ENCODE data around the gene SEC24C. TPM values are rescaled to one million over a fixed set of nuclear protein-coding genes. Genes with fewer than 3 reads are reported as not detected.

SEC24C gene
- total RNA-seq, 2 experiments from 2014 or later: 53.6 to 87.1 TPM

- BruUV-seq (replicated peaks): no TSS peak
- H3K4me2 ChIP-seq (ENCODE audit: low read length): no peak overlapping the region
- H2AFZ ChIP-seq (ENCODE audit: low read length): no peak overlapping the region
- H3K4me1 ChIP-seq (ENCODE audit: insufficient read depth, low read length, poor library complexity, severe bottlenecking): peaks cover 13% of the 10 kb centered on the region
- H3K9me2 ChIP-seq (ENCODE audit: insufficient read depth, low read length): no peaks in the 10 kb centered on the region
- H3K36me3 ChIP-seq (ENCODE audit: insufficient read depth, low read length): peaks cover 40% of the 10 kb centered on the region; the same call in 1 of the 2 replicates
- H4K20me1 ChIP-seq (ENCODE audit: insufficient read depth, low read length): no peaks in the 10 kb centered on the region
- H3K79me2 ChIP-seq (ENCODE audit: insufficient read depth, low read depth, low read length): peaks cover 21% of the 10 kb centered on the region; the same call in 1 of the 2 replicates
- no peak for TF ChIP-seq EZH2phosphoT487 (IDR thresholded peaks at IDR 0.05; ENCODE audit: borderline replicate concordance, low read depth, low read length)
- no peak for TF ChIP-seq CTCF (conservative IDR thresholded peaks at IDR 0.05; ENCODE audit: low read length)
- H3K27ac ChIP-seq (ENCODE audit: low read depth, low read length, poor library complexity, severe bottlenecking): no peak overlapping the region
- intact Hi-C loops (cut with micrococcal nuclease; ENCODE audit: unreplicated experiment): no loop called here
- no peaks in the 10 kb centered on the region for H3K9me3 ChIP-seq (ENCODE audit: low read length)
- no peak overlapping the region for H3K4me3 ChIP-seq (ENCODE audit: low read depth, low read length, poor library complexity, severe bottlenecking)
- CTCF ChIA-PET (ENCODE audit: unreplicated experiment): no interaction called here
- DNase-seq (ENCODE audit: low spot score): no peak
- POLR2A ChIA-PET: interaction anchor here (0.6 kb wide), 1 partner anchor 474 kb away, joined by 3 read pairs; no protein-coding TSS in a partner anchor
Measured at GRCh38 chr10:73788864-73789658, 44.9 kb downstream of the SEC24C start.

GRCh38 chr10:73789659-73790055, 45.5 kb downstream of the SEC24C start:
- H3K4me3 ChIP-seq (ENCODE audit: low read depth, low read length, poor library complexity, severe bottlenecking): no peak overlapping the region

More at GRCh38 chr10:73789659-73790055, 45.5 kb downstream of the SEC24C start:
- ChIA-PET CTCF (ENCODE audit: unreplicated experiment) (no interaction called here), POLR2A (no interaction called here)
- Histone ChIP-seq H4K20me1 (ENCODE audit: insufficient read depth, low read length) (no peaks in the 10 kb centered on the region), H3K9me3 (ENCODE audit: low read length) (no peaks in the 10 kb centered on the region), H3K36me3 (ENCODE audit: insufficient read depth, low read length) (peaks cover 46% of the 10 kb centered on the region; the same call in 1 of the 2 replicates), H3K4me2 (ENCODE audit: low read length) (no peak overlapping the region), H3K4me1 (ENCODE audit: insufficient read depth, low read length, poor library complexity, severe bottlenecking) (peaks cover 10% of the 10 kb centered on the region), H3K9me2 (ENCODE audit: insufficient read depth, low read length) (no peaks in the 10 kb centered on the region), H2AFZ (ENCODE audit: low read length) (no peak overlapping the region), H3K27ac (ENCODE audit: low read depth, low read length, poor library complexity, severe bottlenecking) (no peak overlapping the region), H3K79me2 (ENCODE audit: insufficient read depth, low read depth, low read length) (peaks cover 16% of the 10 kb centered on the region; the same call in 1 of the 2 replicates)
- intact Hi-C loops (cut with micrococcal nuclease; ENCODE audit: unreplicated experiment): no loop called here
- TF ChIP-seq EZH2phosphoT487 (IDR thresholded peaks at IDR 0.05; ENCODE audit: borderline replicate concordance, low read depth, low read length): no peak
- TF ChIP-seq CTCF (conservative IDR thresholded peaks at IDR 0.05; ENCODE audit: low read length): no peak
- DNase-seq (ENCODE audit: low spot score): no peak
- BruUV-seq (replicated peaks): no TSS peak
